ENCODE data around the gene GRIK2. TPM values are rescaled to one million over a fixed set of nuclear protein-coding genes. Genes with fewer than 3 reads are reported as not detected.

The GRIK2 gene
- total RNA-seq, 1 donor from 2014 or later: 0.86 TPM

DNA sequence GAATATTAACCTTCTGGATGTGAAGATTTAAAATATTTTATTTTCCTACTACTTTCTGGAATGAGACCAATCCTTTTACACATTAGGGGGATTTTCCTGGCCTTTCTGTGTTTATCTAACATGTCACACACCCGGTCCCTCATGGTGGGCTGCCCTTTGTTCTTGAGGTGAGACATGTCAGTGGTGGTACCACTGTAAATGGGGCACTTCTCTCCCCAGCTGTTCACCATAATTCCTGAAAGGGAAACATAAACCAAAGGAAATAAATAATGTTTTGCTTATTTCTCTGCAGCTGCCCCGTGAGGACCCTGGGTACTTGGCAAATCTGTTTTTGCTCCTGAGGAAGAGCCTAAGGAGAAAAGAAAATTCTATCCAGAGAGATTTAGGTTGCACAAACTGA, 41.1 kb downstream of the GRIK2 start:
- DNase-seq (ENCODE audit: low read depth): no peak
- H3K4me3 ChIP-seq (ENCODE audit: low read depth, low read length): no peak overlapping the region
- TF ChIP-seq, protein P1, sequence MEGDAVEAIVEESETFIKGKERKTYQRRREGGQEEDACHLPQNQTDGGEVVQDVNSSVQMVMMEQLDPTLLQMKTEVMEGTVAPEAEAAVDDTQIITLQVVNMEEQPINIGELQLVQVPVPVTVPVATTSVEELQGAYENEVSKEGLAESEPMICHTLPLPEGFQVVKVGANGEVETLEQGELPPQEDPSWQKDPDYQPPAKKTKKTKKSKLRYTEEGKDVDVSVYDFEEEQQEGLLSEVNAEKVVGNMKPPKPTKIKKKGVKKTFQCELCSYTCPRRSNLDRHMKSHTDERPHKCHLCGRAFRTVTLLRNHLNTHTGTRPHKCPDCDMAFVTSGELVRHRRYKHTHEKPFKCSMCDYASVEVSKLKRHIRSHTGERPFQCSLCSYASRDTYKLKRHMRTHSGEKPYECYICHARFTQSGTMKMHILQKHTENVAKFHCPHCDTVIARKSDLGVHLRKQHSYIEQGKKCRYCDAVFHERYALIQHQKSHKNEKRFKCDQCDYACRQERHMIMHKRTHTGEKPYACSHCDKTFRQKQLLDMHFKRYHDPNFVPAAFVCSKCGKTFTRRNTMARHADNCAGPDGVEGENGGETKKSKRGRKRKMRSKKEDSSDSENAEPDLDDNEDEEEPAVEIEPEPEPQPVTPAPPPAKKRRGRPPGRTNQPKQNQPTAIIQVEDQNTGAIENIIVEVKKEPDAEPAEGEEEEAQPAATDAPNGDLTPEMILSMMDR (conservative IDR thresholded peaks at IDR 0.05; ENCODE audit: low read depth, low read length): no peak

DNA sequence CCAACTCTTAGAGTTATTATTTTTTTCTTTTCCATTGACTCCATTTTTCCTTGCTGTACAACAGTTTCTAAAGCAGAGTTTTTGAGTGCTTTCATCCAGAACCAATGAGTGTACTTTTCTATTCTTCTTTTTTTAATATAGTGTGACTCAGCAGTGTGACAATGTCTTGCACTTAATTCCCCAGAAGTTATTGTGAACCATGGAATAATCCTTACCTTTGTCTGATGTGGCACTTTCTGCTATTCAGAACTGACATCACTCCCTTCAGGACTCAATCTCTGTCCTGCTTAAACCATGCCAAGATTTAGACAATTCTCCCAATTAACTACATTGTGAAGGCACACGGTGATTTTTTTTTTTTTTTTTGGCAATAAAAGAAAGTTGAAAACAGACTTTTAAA, 41.5 kb downstream of the GRIK2 start:
- no peak for DNase-seq (ENCODE audit: low read depth)
- TF ChIP-seq, protein P1 (conservative IDR thresholded peaks at IDR 0.05; ENCODE audit: low read depth, low read length): no peak
- no peak overlapping the region for H3K4me3 ChIP-seq (ENCODE audit: low read depth, low read length)

DNA sequence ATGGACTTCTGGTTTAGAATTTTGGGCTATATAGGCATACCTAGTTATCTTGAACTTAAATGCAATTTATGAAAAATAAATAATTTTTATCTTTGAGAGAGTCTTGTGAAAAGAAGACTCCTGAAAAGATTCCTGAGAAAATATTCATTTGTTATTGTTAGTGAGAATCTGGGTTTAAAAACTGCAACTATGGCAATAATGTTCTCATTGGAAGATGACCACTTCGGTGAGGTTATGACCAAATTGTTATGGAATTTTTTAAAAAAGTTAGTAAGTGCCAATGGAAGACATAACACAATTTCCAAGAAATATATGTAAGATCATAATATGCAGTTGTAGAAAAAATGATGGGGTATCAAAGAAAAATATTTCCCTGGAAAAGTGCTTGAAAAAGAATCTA, 46.3 kb downstream of the GRIK2 start:
- no peak overlapping the region for H3K4me3 ChIP-seq (ENCODE audit: low read depth, low read length)
- no peak for DNase-seq (ENCODE audit: low read depth)
- TF ChIP-seq, protein P1 (conservative IDR thresholded peaks at IDR 0.05; ENCODE audit: low read depth, low read length): no peak

DNA sequence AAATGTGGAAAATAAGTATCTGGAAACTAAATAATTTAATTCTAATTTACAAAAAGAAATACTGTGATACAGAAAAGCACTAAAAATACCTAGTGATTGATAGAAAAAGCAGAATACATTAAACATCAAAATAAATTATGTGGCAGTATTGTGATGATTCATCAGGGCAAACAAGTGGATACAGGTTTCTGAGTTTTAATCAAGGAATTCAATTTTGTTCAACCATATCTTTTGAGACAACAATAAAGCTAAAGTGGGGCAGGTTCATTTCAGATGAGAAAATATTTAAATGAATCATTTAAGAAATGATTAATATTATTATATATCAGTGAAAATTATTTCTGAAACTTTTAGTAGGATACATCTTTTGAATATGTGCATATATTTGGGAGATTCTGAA, 49.8 kb downstream of the GRIK2 start:
- no peak overlapping the region for H3K4me3 ChIP-seq (ENCODE audit: low read depth, low read length)
- DNase-seq (ENCODE audit: low read depth): no peak
- TF ChIP-seq, protein P1 (conservative IDR thresholded peaks at IDR 0.05; ENCODE audit: low read depth, low read length): no peak

DNA sequence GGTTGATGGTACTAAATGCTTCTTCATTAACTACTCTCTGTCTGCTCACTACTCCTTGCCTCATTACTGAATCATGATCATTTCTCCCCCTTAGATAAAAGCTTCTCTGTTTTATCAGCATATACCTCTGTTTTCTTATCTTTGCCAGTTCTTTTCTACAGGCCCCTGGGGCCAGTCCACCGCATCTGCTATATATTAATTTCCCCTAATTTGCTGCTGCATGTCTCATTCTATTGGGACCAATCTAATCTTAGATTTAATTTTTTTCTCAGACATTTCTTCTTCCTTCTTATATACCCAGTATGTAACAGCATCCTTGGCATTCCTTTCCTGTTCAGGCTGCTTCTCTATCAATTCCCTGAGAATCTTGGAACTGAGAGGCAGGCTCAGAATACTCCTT, 51.2 kb downstream of the GRIK2 start:
- TF ChIP-seq, protein P1 (conservative IDR thresholded peaks at IDR 0.05; ENCODE audit: low read depth, low read length): no peak
- no peak overlapping the region for H3K4me3 ChIP-seq (ENCODE audit: low read depth, low read length)
- DNase-seq (ENCODE audit: low read depth): no peak

DNA sequence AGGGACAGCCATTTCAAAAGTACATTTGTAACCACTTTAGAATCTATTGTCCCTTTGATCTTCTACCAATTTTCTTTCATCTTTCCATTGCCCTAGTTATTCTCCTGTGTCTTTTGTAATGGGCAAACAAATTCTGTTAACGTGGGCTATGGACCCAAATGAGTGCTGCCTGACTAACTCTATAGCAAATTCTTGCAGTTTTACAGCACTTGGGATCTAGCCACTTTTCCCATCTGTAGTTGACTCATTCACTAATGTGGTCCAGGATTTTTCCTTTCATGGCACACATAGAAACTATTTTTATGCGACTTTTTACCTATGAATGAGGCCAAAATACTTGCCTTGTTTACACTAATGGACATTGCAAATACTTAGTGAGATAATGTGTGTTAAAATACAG, 52.0 kb downstream of the GRIK2 start:
- TF ChIP-seq, protein P1 (conservative IDR thresholded peaks at IDR 0.05; ENCODE audit: low read depth, low read length): no peak
- DNase-seq (ENCODE audit: low read depth): no peak
- H3K4me3 ChIP-seq (ENCODE audit: low read depth, low read length): no peak overlapping the region

DNA sequence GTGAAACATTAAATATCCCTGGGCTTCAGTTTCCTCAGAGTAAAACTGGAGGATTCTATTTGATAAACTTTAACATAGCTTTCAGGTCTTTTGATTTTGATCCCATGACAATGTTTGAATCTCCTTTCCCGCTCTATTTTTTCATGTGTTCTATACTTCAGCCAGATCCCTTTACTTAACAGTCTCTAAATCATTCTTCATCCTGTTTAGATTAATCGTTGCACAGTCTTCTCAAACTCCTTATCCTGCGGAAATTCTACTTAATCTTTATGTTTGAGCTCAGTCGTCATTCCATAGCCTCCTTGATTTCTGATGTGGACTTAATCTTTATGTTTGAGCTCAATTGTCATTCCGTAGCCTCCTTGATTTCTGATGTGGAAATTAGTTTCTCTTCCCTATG, 57.4 kb downstream of the GRIK2 start:
- TF ChIP-seq, protein P1 (conservative IDR thresholded peaks at IDR 0.05; ENCODE audit: low read depth, low read length): no peak
- DNase-seq (ENCODE audit: low read depth): no peak
- H3K4me3 ChIP-seq (ENCODE audit: low read depth, low read length): no peak overlapping the region

All from epithelial cell of proximal tubule (primary cell).